HG02970 (cell line): Measurements from ENCODE around the gene KRR1.
"Not testable (repeated sequence)": the region's sequence is repeated elsewhere in the genome, so short reads cannot be mapped to it uniquely, and the experiment has no call there.

ENCODE experiments used
- ATAC-seq: cut with Tn5 transposase; IDR thresholded peaks from one replicate; pipeline ENCODE4 v1.9.1; 2021; ENCODE audit warnings: mild to moderate bottlenecking, moderate library complexity, moderate number of reproducible peaks; ENCODE audit not compliant: unreplicated experiment, low FRiP score

KRR1 gene

GRCh38 chr12:75479963-75480461, 31.4 kb downstream of the KRR1 start:
- ATAC-seq = peak; percentile 21

- no peak for ATAC-seq
Measured at GRCh38 chr12:75478116-75478794, 33.2 kb downstream of the KRR1 start.

- no peak for ATAC-seq
Measured at GRCh38 chr12:75477137-75477536, 34.3 kb downstream of the KRR1 start.

- no peak for ATAC-seq
Measured at GRCh38 chr12:75476071-75476470, 35.3 kb downstream of the KRR1 start.

- no peak for ATAC-seq
Measured at GRCh38 chr12:75474116-75474515, 37.3 kb downstream of the KRR1 start.

- ATAC-seq = no peak
Measured at GRCh38 chr12:75471902-75472890, 39.2 kb downstream of the KRR1 start.

GRCh38 chr12:75460204-75460603, 51.2 kb downstream of the KRR1 start:
- no peak for ATAC-seq

GRCh38 chr12:75459755-75460154, 51.7 kb downstream of the KRR1 start:
- no peak for ATAC-seq

- ATAC-seq = not testable (repeated sequence)
Measured at GRCh38 chr12:75457866-75458265, 53.5 kb downstream of the KRR1 start.

- ATAC-seq = no peak
Measured at GRCh38 chr12:75457191-75457590, 54.2 kb downstream of the KRR1 start.

- no peak for ATAC-seq
Measured at GRCh38 chr12:75455839-75456238, 55.6 kb downstream of the KRR1 start.

- no peak for ATAC-seq
Measured at GRCh38 chr12:75452675-75453330, 58.6 kb downstream of the KRR1 start.

- ATAC-seq = no peak
Measured at GRCh38 chr12:75447691-75448393, 63.6 kb downstream of the KRR1 start.

GRCh38 chr12:75446857-75447256, 64.6 kb downstream of the KRR1 start:
- no peak for ATAC-seq

- ATAC-seq = not testable (repeated sequence)
Measured at GRCh38 chr12:75445137-75445507, 66.3 kb downstream of the KRR1 start.

- no peak for ATAC-seq
Measured at GRCh38 chr12:75444429-75445136, 66.8 kb downstream of the KRR1 start.

GRCh38 chr12:75443709-75444108, 67.7 kb downstream of the KRR1 start:
- no peak for ATAC-seq

GRCh38 chr12:75442454-75442853, 69.0 kb downstream of the KRR1 start:
- ATAC-seq = not testable (repeated sequence)

GRCh38 chr12:75441687-75442449, 69.5 kb downstream of the KRR1 start:
- not testable (repeated sequence) for ATAC-seq
